MCF 10A (cell line): ENCODE results near the gene IDH3B. TPM values are rescaled to one million over a fixed set of nuclear protein-coding genes. Genes with fewer than 3 reads are reported as not detected.

ENCODE experiments used
- BruUV-seq: library from RNA; stranded (reverse); fragments of 400-500 nt; replicated peaks from 2 replicates; lab custom pipeline; 2021; lab: Mats Ljungman, UMichigan
- CTCF ChIA-PET: fragments of 300-600 bp; sonication (Branson Sonifier 250); formaldehyde crosslinking; extraction: SDS; loops from one replicate; lab custom pipeline; 2021; ENCODE audit warnings: antibody characterized with exemption, inconsistent platforms; lab: Yijun Ruan, JAX
- POLR2A ChIA-PET: fragments of 300-600, 350-650 bp; sonication (Branson Sonifier 250); formaldehyde crosslinking; extraction: SDS; loops from one replicate; lab custom pipeline; 2020; ENCODE audit warnings: antibody characterized with exemption, inconsistent platforms; lab: Yijun Ruan, JAX
- DNase-seq: peaks from one replicate; pipeline ENCODE4 v3.0.0-alpha.2; 2018; ENCODE audit not compliant: unreplicated experiment
- H3K27ac Mint-ChIP-seq: one replicate; pipeline ENCODE4 v1.8.0; 2022; ENCODE audit warnings: mild to moderate bottlenecking, low read depth, mixed read lengths; ENCODE audit not compliant: unreplicated experiment
- H3K27me3 Mint-ChIP-seq: one replicate; pipeline ENCODE4 v1.8.0; 2022; ENCODE audit warnings: mixed read lengths; ENCODE audit not compliant: insufficient read depth, unreplicated experiment
- H3K36me3 Mint-ChIP-seq: one replicate; pipeline ENCODE4 v1.8.0; 2022; ENCODE audit warnings: mild to moderate bottlenecking, moderate library complexity, mixed read lengths; ENCODE audit not compliant: insufficient read depth, unreplicated experiment
- H3K4me1 Mint-ChIP-seq: one replicate; pipeline ENCODE4 v1.8.0; 2022; ENCODE audit warnings: mixed read lengths; ENCODE audit not compliant: insufficient read depth, unreplicated experiment
- H3K4me3 Mint-ChIP-seq: one replicate; pipeline ENCODE4 v1.8.0; 2022; ENCODE audit warnings: mild to moderate bottlenecking, moderate library complexity, mixed read lengths; ENCODE audit not compliant: unreplicated experiment
- H3K9me3 Mint-ChIP-seq: one replicate; pipeline ENCODE4 v1.8.0; 2022; ENCODE audit warnings: mixed read lengths; ENCODE audit not compliant: unreplicated experiment
- intact Hi-C: fragments of 100-400 bp; cut with micrococcal nuclease; formaldehyde crosslinking; loops from 2 replicates; pipeline ENCODE4 v1.14.1; 2022
- total RNA-seq: library from RNA; stranded (reverse); gene quantifications from 2 replicates; pipeline ENCODE4 v1.2.3, GENCODE V29; 2022
- TF ChIP-seq, protein P1 (sequence below): fragments of 200-600 bp; IDR thresholded peaks from one replicate; pipeline ENCODE4 v1.8.0; 2022; ENCODE audit warnings: antibody characterized with exemption, mild to moderate bottlenecking; ENCODE audit not compliant: unreplicated experiment

The IDH3B gene
- total RNA-seq, 1 experiment from 2014 or later = 102 TPM

DNA sequence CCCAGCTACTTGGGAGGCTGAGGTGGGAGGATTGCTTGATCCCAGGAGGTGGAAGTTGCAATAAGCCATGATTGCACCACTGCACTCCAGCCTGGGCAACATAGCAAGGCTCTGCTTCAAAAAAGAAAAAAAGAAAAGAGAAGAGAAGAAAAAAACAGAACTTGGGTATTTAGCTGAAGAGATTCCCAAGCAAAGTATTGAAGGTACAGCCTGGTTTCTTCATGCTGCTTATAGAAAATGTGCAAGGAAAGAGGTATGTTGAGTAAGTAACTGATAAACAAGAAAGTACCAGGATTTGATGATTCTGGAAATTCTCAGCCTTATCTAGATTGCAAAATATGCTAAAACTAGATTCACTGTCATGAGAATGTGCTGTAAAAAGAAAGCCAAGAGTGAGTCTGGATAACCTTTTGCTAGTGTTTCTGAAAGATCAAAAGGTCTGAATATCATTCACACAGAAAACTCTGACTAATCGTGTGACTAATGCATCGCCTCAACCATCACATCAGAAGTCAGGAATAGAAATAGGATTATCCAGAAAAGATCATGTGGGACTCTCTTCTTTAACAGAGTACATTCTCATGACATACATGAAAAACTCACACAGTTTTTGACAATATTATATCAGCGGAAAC, 43.9 kb downstream of the IDH3B start:
- peaks cover 17% of the 10 kb centered on the region for H3K27me3 Mint-ChIP-seq
- peaks cover 16% of the 10 kb centered on the region for H3K9me3 Mint-ChIP-seq
- DNase-seq = peak; percentile 41
- no peak overlapping the region for H3K27ac Mint-ChIP-seq
- H3K4me1 Mint-ChIP-seq = peaks cover 7% of the 10 kb centered on the region
- ChIA-PET POLR2A (no interaction called here), CTCF (interaction anchor here (1.0 kb wide), 1 partner anchor 32 kb away, joined by 3 read pairs; no protein-coding TSS in a partner anchor)
- BruUV-seq = no TSS peak
- TF ChIP-seq, protein P1, sequence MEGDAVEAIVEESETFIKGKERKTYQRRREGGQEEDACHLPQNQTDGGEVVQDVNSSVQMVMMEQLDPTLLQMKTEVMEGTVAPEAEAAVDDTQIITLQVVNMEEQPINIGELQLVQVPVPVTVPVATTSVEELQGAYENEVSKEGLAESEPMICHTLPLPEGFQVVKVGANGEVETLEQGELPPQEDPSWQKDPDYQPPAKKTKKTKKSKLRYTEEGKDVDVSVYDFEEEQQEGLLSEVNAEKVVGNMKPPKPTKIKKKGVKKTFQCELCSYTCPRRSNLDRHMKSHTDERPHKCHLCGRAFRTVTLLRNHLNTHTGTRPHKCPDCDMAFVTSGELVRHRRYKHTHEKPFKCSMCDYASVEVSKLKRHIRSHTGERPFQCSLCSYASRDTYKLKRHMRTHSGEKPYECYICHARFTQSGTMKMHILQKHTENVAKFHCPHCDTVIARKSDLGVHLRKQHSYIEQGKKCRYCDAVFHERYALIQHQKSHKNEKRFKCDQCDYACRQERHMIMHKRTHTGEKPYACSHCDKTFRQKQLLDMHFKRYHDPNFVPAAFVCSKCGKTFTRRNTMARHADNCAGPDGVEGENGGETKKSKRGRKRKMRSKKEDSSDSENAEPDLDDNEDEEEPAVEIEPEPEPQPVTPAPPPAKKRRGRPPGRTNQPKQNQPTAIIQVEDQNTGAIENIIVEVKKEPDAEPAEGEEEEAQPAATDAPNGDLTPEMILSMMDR = no peak
- no peaks in the 10 kb centered on the region for H3K36me3 Mint-ChIP-seq
- intact Hi-C loops = no loop called here
- H3K4me3 Mint-ChIP-seq = no peak overlapping the region

GRCh38 chr20:2619337-2619736, 44.7 kb downstream of the IDH3B start:
- H3K36me3 Mint-ChIP-seq = no peaks in the 10 kb centered on the region
- H3K4me3 Mint-ChIP-seq = no peak overlapping the region
- CTCF ChIA-PET = interaction anchor here (1.0 kb wide), 1 partner anchor 33 kb away, joined by 3 read pairs; no protein-coding TSS in a partner anchor
- H3K4me1 Mint-ChIP-seq = peaks cover 7% of the 10 kb centered on the region
- no peak overlapping the region for H3K27ac Mint-ChIP-seq
- H3K9me3 Mint-ChIP-seq = peaks cover 17% of the 10 kb centered on the region
- H3K27me3 Mint-ChIP-seq = peaks cover 20% of the 10 kb centered on the region
- POLR2A ChIA-PET = no interaction called here
- no TSS peak for BruUV-seq
- TF ChIP-seq, protein P1 = no peak
- DNase-seq = no peak
- intact Hi-C loops = no loop called here

DNA sequence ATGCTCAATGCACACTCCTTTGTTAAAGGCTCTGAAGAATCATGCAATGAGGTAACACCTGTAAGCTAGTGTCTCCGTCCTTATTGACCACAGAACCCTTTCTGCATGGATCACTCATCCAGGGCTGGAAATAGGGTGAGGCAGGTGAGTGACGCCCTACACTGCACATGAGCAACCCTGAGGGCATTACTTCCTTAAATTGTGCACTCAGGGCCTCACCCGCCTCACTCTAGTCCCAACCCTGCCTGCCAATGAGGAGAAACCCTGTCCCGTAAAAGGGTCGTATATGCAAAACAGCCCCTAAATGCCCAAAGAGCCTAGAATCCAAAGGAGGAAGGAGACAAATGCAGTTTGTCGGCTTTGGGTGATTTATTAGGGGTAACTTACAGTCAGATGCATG, 45.2 kb downstream of the IDH3B start:
- intact Hi-C loops = no loop called here
- Mint-ChIP-seq H3K4me3 (no peak overlapping the region), H3K27ac (no peak overlapping the region), H3K27me3 (peaks cover 20% of the 10 kb centered on the region), H3K4me1 (peaks cover 7% of the 10 kb centered on the region), H3K36me3 (no peaks in the 10 kb centered on the region), H3K9me3 (peaks cover 17% of the 10 kb centered on the region)
- no peak for DNase-seq
- POLR2A ChIA-PET = no interaction called here
- TF ChIP-seq, protein P1 = no peak
- no TSS peak for BruUV-seq
- CTCF ChIA-PET = interaction anchor here (0.5 kb wide), 2 partner anchors 26 to 136 kb away, joined by 3 to 5 read pairs; no protein-coding TSS in a partner anchor

DNA sequence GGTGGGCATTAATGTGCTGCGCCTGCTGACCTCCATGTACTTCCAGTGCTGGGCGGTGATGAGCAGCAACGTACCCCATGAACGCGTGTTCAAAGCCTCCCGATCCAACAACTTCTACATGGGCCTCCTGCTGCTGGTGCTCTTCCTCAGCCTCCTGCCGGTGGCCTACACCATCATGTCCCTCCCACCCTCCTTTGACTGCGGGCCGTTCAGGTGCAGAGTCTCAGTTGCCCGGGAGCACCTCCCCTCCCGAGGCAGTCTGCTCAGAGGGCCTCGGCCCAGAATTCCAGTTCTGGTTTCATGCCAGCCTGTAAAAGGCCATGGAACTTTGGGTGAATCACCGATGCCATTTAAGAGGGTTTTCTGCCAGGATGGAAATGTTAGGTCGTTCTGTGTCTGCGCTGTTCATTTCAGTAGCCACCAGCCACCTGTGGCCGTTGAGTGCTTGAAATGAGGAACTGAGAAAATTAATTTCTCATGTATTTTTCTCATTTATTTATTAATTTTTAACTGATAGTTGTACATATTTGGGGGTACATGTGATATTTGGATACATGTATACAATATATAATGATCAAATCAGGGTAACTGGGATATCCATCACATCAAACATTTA, 46.8 kb downstream of the IDH3B start:
- DNase-seq = no peak
- CTCF ChIA-PET = no interaction called here
- Mint-ChIP-seq H3K4me1 (peaks cover 7% of the 10 kb centered on the region), H3K27ac (no peak overlapping the region), H3K4me3 (no peak overlapping the region), H3K27me3 (peaks cover 22% of the 10 kb centered on the region), H3K36me3 (no peaks in the 10 kb centered on the region), H3K9me3 (peaks cover 17% of the 10 kb centered on the region)
- intact Hi-C loops = no loop called here
- POLR2A ChIA-PET = no interaction called here
- TF ChIP-seq, protein P1 = no peak
- no TSS peak for BruUV-seq
